PC-9 (cell line): ENCODE measurements around the gene CASP10. TPM values are rescaled to one million over a fixed set of nuclear protein-coding genes. Genes with fewer than 3 reads are reported as not detected.

Source experiments
- BruUV-seq: library from RNA; stranded (reverse); fragments of 400-500 nt; replicated peaks from 2 replicates; lab custom pipeline; 2021; lab: Mats Ljungman, UMichigan
- CTCF ChIA-PET: fragments of 300-600 bp; sonication (Branson Sonifier 250); formaldehyde crosslinking; loops from one replicate; lab custom pipeline; 2022; ENCODE audit warnings: antibody characterized with exemption; lab: Charles Lee
- POLR2A ChIA-PET: fragments of 300-600 bp; sonication (Branson Sonifier 250); formaldehyde crosslinking; loops from one replicate; lab custom pipeline; 2022; ENCODE audit warnings: antibody characterized with exemption; ENCODE audit not compliant: unreplicated experiment; lab: Charles Lee
- DNase-seq, 2 experiments: peaks; one replicate each; pipeline versions ENCODE4 v3.0.0 to v3.0.0-alpha.2; 2015 to 2022; ENCODE audit warnings: mixed read lengths in 1 of 2
- H2AFZ ChIP-seq: fragments of 200-600 bp; sonication (generic); 2 replicates; pipeline ENCODE4 v1.8.1; 2017; ENCODE audit warnings: antibody characterized with exemption
- H3F3A ChIP-seq: fragments of 200-600 bp; sonication (generic); 2 replicates; pipeline ENCODE4 v1.8.1; 2017; ENCODE audit warnings: antibody characterized with exemption, mild to moderate bottlenecking, low read depth; ENCODE audit not compliant: insufficient read depth
- H3K27ac ChIP-seq: fragments of 200-600 bp; sonication (generic); 2 replicates; pipeline ENCODE4 v1.6.1; 2016; ENCODE audit warnings: mixed run types
- H3K27me3 ChIP-seq: fragments of 200-600 bp; sonication (generic); 2 replicates; pipeline ENCODE4 v1.6.1; 2016; ENCODE audit warnings: low read depth, mixed run types; ENCODE audit not compliant: insufficient read depth
- H3K36me3 ChIP-seq: fragments of 200-600 bp; sonication (generic); 2 replicates; pipeline ENCODE4 v1.6.1; 2016; ENCODE audit warnings: low read depth, mixed run types
- H3K4me1 ChIP-seq: fragments of 200-600 bp; sonication (generic); replicated peaks from 2 replicates; pipeline ENCODE4 v1.6.1; 2016; ENCODE audit warnings: mixed run types; ENCODE audit not compliant: insufficient read depth
- H3K4me2 ChIP-seq: fragments of 200-600 bp; sonication (generic); 2 replicates; pipeline ENCODE4 v1.6.1; 2017; ENCODE audit warnings: mixed run types
- H3K4me3 ChIP-seq: fragments of 200-600 bp; sonication (generic); 2 replicates; pipeline ENCODE4 v1.6.1; 2016; ENCODE audit warnings: mixed run types
- H3K79me2 ChIP-seq: fragments of 200-600 bp; sonication (generic); 2 replicates; pipeline ENCODE4 v1.6.1; 2017; ENCODE audit warnings: low read depth, mixed run types
- H3K9me2 ChIP-seq: fragments of 200-600 bp; sonication (generic); 2 replicates; pipeline ENCODE4 v1.8.1; 2017; ENCODE audit warnings: mild to moderate bottlenecking; ENCODE audit not compliant: insufficient read depth
- H3K9me3 ChIP-seq: fragments of 200-600 bp; sonication (generic); 2 replicates; pipeline ENCODE4 v1.8.1; 2016; ENCODE audit warnings: low read depth; ENCODE audit not compliant: insufficient read depth
- H4K20me1 ChIP-seq: fragments of 200-600 bp; sonication (generic); 2 replicates; pipeline ENCODE4 v1.8.1; 2017; ENCODE audit not compliant: insufficient read depth
- EZH2 ChIP-seq: fragments of 200-600 bp; sonication (generic); IDR thresholded peaks from 2 replicates; pipeline ENCODE4 v1.8.0; 2017; ENCODE audit warnings: antibody characterized with exemption, low read depth
- intact Hi-C: fragments of 100-400 bp; cut with micrococcal nuclease; formaldehyde crosslinking; loops from one replicate; pipeline ENCODE4 v1.10.0; 2022; ENCODE audit not compliant: unreplicated experiment
- total RNA-seq: library from RNA; stranded (reverse); gene quantifications from 2 replicates; pipeline ENCODE4 v1.2.3, GENCODE V29; 2021
- TF ChIP-seq, protein P1 (sequence below): fragments of 200-600 bp; sonication (generic); conservative IDR thresholded peaks from 2 replicates; pipeline ENCODE4 v1.6.1; 2017; ENCODE audit warnings: mixed run types, antibody characterized with exemption, mild to moderate bottlenecking, moderate library complexity

Gene CASP10
- total RNA-seq, 1 experiment from 2014 or later, result 15.2 TPM

DNA sequence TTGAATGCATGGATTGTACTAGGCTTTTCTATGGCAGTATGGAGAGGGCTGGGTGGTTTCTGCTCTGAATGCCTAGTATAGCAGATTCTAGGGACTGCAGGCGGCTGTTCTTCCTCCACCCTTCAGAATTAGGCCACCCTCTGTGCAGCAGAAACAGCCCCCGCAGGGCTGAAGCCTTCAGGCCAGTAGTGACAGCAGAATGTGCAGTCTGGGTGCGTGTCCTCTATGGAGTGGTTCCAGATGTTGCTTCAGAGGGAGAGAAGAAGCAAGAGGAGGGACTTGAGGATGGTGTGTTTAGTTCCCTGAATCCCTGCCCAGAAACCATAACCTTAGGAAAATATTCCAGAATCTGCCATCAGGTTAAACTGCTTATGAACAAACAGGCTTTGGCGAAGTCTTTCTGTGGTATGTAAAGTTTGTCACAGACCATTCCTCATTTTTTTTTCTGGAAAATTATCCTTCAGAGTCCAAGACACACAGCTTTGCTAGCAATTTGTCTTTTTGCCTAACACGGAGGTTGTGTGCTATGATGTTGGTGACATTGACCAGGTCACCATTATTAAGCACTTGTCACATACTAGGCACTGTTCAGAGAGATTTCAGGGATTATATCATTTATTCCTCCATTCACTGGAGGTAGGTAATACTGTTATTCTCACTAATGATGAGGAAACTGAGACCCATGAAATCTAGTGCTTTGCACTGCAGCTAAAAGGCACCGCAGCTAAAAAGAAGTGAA is 21.1 kb downstream of the CASP10 start:
- no peak overlapping the region for H3K4me3 ChIP-seq
- no peak overlapping the region for H3K27ac ChIP-seq
- no peak overlapping the region for H2AFZ ChIP-seq
- no peaks in the 10 kb centered on the region for H3K79me2 ChIP-seq
- no peaks in the 10 kb centered on the region for H3K27me3 ChIP-seq
- H3K4me2 ChIP-seq, result no peak overlapping the region
- TF ChIP-seq EZH2, result no peak
- TF ChIP-seq, protein P1, sequence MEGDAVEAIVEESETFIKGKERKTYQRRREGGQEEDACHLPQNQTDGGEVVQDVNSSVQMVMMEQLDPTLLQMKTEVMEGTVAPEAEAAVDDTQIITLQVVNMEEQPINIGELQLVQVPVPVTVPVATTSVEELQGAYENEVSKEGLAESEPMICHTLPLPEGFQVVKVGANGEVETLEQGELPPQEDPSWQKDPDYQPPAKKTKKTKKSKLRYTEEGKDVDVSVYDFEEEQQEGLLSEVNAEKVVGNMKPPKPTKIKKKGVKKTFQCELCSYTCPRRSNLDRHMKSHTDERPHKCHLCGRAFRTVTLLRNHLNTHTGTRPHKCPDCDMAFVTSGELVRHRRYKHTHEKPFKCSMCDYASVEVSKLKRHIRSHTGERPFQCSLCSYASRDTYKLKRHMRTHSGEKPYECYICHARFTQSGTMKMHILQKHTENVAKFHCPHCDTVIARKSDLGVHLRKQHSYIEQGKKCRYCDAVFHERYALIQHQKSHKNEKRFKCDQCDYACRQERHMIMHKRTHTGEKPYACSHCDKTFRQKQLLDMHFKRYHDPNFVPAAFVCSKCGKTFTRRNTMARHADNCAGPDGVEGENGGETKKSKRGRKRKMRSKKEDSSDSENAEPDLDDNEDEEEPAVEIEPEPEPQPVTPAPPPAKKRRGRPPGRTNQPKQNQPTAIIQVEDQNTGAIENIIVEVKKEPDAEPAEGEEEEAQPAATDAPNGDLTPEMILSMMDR, result no peak
- DNase-seq, result no peak
- no peaks in the 10 kb centered on the region for H3F3A ChIP-seq
- ChIA-PET CTCF (no interaction called here), POLR2A (no interaction called here)
- H3K9me3 ChIP-seq, result no peaks in the 10 kb centered on the region
- H3K4me1 ChIP-seq, result no peaks in the 10 kb centered on the region
- no peaks in the 10 kb centered on the region for H3K36me3 ChIP-seq
- no TSS peak for BruUV-seq
- H4K20me1 ChIP-seq, result no peaks in the 10 kb centered on the region
- no peaks in the 10 kb centered on the region for H3K9me2 ChIP-seq
- intact Hi-C loops, result no loop called here

DNA sequence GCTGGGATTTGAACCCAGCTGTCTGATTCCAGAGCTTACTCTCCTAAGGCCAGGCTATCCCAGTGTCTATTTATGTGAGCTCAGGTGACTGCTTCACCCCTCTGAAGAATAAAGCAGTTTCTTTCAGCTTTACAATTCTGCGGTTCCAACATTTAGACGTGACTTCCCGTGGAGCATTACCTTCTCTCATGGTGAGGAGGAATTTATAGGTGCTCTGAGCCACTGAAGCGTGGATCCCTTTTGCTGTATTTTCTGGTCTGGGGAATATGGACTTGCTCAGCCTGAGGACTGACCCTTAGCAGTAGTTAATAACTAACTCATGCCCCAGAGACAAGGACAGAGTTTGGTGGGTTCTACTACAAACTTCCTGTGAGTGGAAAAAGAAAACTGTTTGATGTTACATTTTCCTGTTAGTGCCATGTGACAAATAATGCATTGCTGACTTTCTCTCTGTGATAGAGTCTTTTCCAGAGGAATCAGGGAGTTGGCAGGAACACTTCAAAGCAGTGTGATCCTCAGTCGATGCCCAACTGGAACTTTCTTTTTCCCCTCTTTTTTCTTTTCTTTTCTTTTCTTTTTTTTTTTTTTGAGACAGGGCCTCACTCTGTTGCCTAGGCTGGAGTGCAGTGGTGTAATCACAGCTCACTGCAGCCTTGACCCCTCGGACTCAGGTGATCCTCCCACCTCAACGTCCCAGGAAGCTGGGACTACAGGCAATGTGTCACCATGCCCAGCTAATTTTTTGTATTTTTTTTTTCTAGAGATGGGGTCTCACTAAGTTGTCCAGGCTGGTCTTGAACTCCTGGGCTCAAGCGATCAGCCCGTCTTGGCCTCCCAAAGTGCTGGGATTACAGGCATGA is 21.9 kb downstream of the CASP10 start:
- TF ChIP-seq, protein P1, result no peak
- TF ChIP-seq EZH2, result no peak
- Histone ChIP-seq H3K4me1 (no peaks in the 10 kb centered on the region), H3K4me2 (no peak overlapping the region), H3K79me2 (no peaks in the 10 kb centered on the region), H3K9me3 (no peaks in the 10 kb centered on the region), H3K9me2 (no peaks in the 10 kb centered on the region), H3F3A (no peaks in the 10 kb centered on the region), H4K20me1 (no peaks in the 10 kb centered on the region), H3K4me3 (no peak overlapping the region), H3K27ac (no peak overlapping the region), H3K36me3 (no peaks in the 10 kb centered on the region), H2AFZ (no peak overlapping the region), H3K27me3 (no peaks in the 10 kb centered on the region)
- ChIA-PET POLR2A (interaction anchor here (0.5 kb wide), 1 partner anchor 156 kb away, joined by 3 read pairs; no protein-coding TSS in a partner anchor), CTCF (no interaction called here)
- intact Hi-C loops, result no loop called here
- no TSS peak for BruUV-seq
- DNase-seq, result no peak

DNA sequence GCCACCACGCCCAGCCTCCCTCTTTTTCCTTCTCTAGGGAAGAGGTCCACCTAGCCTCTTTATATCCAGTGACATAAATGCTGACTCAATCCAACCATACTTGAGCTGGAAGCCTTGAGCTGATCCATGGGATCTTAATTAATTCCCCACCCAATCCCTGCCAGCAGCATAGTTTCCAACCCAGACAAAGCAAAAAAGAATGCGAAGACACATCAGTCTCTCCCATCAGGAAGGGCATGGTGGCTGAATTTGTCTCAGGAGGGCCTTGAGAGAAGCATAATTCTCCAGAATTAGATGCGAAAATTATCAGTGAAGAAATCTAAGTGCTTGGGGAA is 22.5 kb downstream of the CASP10 start:
- no peak overlapping the region for H3K4me2 ChIP-seq
- BruUV-seq, result no TSS peak
- no peaks in the 10 kb centered on the region for H3K79me2 ChIP-seq
- H3K27ac ChIP-seq, result no peak overlapping the region
- no peak overlapping the region for H2AFZ ChIP-seq
- H3K4me1 ChIP-seq, result no peaks in the 10 kb centered on the region
- CTCF ChIA-PET, result no interaction called here
- intact Hi-C loops, result no loop called here
- no peaks in the 10 kb centered on the region for H3K9me3 ChIP-seq
- no peaks in the 10 kb centered on the region for H3K36me3 ChIP-seq
- no peak for DNase-seq
- no peaks in the 10 kb centered on the region for H3K27me3 ChIP-seq
- no peaks in the 10 kb centered on the region for H3K9me2 ChIP-seq
- H3F3A ChIP-seq, result no peaks in the 10 kb centered on the region
- H3K4me3 ChIP-seq, result no peak overlapping the region
- no peaks in the 10 kb centered on the region for H4K20me1 ChIP-seq
- POLR2A ChIA-PET, result interaction anchor here (0.7 kb wide), 1 partner anchor 438 kb away, joined by 6 read pairs; the partner anchor contains the start of gene TMEM237
- TF ChIP-seq EZH2, result no peak
- TF ChIP-seq, protein P1, result no peak
